ES-I3 (cell line): ENCODE results near the gene FASN.

Experiments used
- H3K36me3 ChIP-seq: 2 replicates; pipeline ENCODE4 v1.6.1; 2013; ENCODE audit warnings: mild to moderate bottlenecking, low read length, control low read depth, moderate library complexity; ENCODE audit not compliant: insufficient read depth
- H3K4me1 ChIP-seq: 2 replicates; pipeline ENCODE4 v1.6.1; 2013; ENCODE audit warnings: mild to moderate bottlenecking, control low read depth, low read length; ENCODE audit not compliant: insufficient read depth
- H3K9ac ChIP-seq: 2 replicates; pipeline ENCODE4 v1.6.1; 2013; ENCODE audit warnings: low read depth, mild to moderate bottlenecking, low read length, moderate library complexity
- H3K9me3 ChIP-seq: 2 replicates; pipeline ENCODE4 v1.6.1; 2013; ENCODE audit warnings: mild to moderate bottlenecking, low read length, moderate library complexity; ENCODE audit not compliant: control insufficient read depth, insufficient read depth

FASN gene

DNA sequence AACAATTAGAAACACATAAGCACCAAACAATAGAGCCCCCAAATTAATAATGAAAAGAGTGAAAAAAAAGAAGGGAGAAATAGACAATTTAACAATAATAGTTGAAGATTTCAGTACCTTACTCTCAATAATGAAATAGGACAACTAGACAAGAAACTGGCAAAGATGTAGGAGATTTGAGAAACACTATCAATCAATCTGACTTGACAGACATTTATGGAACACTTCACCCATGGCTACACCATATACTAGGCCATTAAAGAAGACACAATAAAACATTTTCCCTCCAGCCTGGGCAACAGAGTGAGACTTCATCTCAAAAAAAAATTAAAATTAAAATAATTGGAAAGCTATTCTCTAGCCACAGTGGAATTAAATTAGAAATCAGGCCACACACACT, 27.4 kb downstream of the FASN start:
- no peaks in the 10 kb centered on the region for H3K36me3 ChIP-seq
- H3K9ac ChIP-seq: no peak overlapping the region
- no peaks in the 10 kb centered on the region for H3K4me1 ChIP-seq
- no peaks in the 10 kb centered on the region for H3K9me3 ChIP-seq

DNA sequence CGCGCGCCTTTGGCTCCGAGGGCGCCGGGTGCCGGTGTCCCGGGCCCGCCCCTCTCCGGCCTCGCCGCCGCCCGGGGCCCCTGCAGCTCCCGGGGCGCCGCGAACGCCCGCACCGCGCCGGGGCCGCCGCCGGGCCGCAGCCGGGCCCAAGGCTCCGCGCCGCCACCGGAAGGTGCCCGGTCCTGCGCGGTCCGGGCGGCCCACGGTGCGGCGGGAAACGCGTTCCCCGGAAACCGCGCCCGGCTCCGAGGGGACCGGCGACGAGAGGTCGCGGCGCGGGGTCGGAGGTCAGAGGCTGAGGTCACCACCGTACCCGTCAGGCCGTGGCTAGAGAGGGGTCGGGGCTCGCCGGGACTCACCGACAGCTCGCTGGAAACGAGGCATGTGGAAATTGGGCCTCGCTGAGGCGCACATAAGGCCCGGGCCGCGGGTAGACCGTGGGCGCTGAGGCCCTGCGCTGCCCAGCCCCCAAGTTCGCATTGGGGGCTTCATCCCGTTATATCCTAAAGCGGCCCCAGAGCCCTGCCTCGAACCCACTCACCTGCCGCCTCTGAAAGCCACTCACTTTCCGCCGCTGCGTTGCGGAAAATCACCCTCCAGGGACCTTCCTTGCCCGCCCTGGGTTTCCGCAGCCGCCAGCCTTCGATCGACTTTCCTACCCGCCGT, 32.3 kb downstream of the FASN start, which contains the start of gene DUS1L:
TSS of gene DUS1L (minus strand) at position 167 of the 666 bp plus-strand sequence. CDS start 745 bp downstream, outside the sequence.
- Histone ChIP-seq H3K36me3 (peaks cover 9% of the 10 kb centered on the region; the same call in 1 of the 2 replicates), H3K9me3 (no peaks in the 10 kb centered on the region), H3K9ac (peak within 1 kb of the TSS; percentile 98), H3K4me1 (no peaks in the 10 kb centered on the region)

DNA sequence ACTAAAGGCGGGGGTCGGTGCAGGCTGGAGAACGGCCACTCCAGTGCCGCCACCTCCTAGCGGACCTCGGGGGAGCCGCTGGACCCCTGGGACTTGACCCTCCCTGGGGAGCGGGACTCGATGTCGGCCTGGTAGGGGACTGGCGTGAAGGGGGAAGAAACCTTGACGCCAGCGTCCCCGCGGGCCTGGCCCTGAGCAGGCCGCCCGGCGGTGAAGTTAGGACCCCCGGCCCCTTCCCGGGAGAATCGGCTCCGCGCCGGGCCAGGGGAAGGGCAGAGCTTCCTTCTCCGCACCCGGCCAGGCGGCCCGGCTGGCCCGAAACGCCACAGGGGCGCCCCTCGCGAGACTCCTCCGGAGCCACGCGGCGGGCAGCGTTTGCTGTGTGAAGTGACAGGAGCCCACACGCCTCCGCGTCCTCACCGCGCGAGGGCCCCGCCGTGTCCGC, 32.8 kb downstream of the FASN start:
- Histone ChIP-seq H3K9ac (peak overlapping the region; percentile 87), H3K4me1 (no peaks in the 10 kb centered on the region)

DNA sequence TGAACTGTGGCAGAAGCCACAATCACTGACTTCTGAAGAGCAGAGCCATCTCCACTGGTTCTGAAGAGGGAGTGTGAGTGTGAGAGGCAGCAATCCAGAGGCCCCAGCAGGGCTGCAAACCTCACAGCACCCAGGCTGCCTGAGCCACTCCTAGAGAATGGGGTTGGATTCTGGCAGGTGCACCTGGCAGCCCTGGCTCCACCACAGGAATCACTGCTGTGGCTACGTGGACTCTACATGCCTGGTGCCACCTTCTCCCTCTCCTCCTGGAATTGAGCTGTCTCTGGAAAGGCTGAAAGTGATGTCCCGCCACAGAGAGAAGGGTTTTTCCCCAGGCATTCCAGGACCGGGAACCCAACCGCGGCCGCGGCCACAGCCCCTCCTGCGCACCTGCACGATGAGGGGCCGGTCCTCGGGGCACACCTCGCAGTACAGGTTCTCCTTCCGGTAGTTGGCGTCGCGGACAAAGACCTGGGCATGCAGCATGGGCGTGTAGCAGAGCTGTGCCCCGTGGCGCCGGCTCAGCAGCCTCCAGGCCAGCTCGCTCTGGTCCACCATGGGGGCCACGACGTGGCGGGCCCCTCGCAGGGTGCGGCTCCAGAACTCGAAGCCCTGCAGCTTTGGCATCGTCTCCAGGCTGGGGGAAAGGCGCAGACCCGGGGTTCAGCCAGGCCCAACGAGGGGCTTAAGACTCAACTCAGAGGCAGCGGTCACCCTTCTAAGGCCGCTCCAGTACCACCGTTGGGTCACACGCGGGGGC, 33.4 kb downstream of the FASN start:
- Histone ChIP-seq H3K36me3 (peaks cover 13% of the 10 kb centered on the region; the same call in 1 of the 2 replicates), H3K4me1 (no peaks in the 10 kb centered on the region), H3K9ac (peak overlapping the region; percentile 87), H3K9me3 (no peaks in the 10 kb centered on the region)

More for the DNA sequence above, 32.8 kb downstream of the FASN start:
- peaks cover 11% of the 10 kb centered on the region; the same call in 1 of the 2 replicates for H3K36me3 ChIP-seq
- no peaks in the 10 kb centered on the region for H3K9me3 ChIP-seq

DNA sequence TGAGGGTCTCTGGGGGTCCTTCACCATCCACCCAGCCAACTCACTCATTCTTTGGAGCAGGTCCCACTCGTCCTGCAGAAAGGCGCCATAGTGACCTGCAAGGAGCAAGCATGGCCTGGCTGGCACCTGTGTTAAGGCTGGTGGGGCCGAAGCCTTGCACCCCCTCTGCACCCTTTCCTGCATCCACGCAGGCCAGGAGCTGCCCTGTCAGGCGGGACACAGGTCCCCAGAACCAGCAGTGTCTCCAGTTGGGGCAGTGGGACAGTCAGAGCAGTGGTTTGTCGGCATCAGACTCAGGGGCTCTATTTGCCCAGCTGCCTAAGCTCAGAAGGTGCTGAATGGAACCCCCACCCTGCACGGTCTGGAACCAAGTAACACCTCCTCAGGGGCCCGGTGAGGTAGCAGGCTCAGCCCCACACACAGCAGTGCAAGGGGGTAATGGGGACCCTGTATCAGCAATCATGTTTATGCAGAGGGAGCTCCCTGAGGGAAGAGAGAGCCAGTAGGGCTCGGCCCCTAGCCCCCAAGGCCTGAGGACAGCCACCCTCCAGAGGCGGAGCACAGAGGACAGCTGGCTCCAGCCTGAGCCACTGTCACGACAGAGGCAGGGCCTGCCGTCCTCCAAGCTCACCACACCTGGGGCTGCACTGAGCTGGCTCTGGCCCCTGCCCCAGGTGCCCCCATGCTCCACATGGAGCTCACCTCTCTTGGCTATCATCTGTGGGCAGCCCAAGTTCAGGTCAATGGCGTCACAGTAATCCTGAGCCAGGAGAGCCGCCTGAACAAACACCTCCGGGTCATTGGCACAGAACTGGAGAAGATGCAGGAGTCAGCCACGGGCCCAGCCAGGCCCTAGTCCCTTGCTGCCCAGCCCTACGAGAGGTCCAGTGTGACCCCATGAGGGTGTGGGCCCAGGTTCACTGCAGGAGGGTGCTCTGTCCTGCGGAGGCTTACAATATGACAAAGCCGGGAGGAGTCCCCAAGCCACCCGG, 34.3 kb downstream of the FASN start:
- peaks cover 13% of the 10 kb centered on the region for H3K36me3 ChIP-seq

DNA sequence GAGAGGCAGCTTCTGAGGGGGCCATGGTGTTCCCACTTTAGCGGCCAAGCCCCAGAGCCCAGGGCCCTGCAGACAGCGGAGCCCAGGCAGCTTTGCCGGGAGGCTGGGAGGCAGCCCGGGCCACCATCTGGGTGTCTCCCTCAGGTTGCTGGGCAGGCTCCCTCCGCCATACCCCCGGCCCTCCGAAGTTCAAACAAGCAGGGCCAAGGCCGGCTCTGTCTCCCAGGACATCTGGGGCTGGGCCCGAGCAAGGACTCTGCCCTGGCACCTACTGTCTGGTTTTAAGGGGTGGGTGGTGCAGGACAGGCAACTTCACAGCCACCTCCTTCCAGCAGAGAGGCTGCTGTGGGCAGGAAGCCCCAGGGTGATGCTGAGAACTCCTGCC, 35.1 kb downstream of the FASN start:
- H3K4me1 ChIP-seq: no peaks in the 10 kb centered on the region
- peaks cover 14% of the 10 kb centered on the region for H3K36me3 ChIP-seq

More for the DNA sequence above, 34.3 kb downstream of the FASN start:
- no peak overlapping the region for H3K9ac ChIP-seq
- H3K4me1 ChIP-seq: no peaks in the 10 kb centered on the region
- H3K9me3 ChIP-seq: no peaks in the 10 kb centered on the region

DNA sequence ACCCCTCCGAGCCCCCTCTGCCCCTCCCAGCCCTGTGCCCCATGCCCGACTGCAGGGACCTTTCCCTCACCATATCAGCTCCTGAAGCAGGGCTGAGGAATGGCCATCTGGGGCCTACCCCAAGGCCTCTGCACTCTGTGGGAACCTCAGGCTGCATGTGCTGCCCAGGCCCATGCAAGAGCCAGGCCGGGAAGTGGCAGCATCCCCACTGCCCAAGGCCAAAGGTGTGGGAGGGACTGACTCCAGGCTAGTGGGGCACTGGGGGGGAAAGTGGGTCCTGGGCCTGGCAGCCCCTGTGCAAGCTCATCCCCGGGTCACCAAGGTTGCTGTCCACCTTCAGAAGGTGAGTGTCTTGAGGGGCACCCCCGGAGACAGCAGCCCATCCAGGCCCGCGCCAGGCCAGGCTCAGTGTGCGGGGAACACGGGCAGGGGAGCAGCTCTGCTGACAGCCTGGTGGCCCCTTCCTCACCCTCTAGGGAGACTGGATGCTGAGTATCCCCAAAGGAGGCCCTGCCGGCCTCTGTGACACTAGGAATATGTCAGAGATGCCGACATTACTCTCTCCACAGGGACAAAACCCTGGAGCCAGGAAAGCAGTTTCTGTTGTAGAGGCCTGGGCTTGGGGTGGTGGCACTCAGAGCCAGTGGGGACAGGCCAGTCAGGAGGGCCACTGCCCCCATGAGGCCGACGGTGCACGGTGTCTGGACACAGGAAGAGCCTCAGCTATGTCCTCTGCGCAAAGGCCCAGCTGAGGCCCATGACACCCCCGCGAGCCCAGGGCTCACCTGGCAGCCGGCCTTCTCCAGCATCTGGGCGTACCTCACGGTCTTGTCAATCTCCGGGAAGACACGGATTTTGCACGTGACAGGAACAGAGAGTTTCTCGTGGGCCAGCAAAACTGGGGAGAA, 35.7 kb downstream of the FASN start:
- no peak overlapping the region for H3K9ac ChIP-seq
- H3K4me1 ChIP-seq: no peaks in the 10 kb centered on the region
- H3K36me3 ChIP-seq: peaks cover 17% of the 10 kb centered on the region
- H3K9me3 ChIP-seq: no peaks in the 10 kb centered on the region

More for the DNA sequence above, 35.1 kb downstream of the FASN start:
- Histone ChIP-seq H3K9me3 (no peaks in the 10 kb centered on the region), H3K9ac (no peak overlapping the region)

DNA sequence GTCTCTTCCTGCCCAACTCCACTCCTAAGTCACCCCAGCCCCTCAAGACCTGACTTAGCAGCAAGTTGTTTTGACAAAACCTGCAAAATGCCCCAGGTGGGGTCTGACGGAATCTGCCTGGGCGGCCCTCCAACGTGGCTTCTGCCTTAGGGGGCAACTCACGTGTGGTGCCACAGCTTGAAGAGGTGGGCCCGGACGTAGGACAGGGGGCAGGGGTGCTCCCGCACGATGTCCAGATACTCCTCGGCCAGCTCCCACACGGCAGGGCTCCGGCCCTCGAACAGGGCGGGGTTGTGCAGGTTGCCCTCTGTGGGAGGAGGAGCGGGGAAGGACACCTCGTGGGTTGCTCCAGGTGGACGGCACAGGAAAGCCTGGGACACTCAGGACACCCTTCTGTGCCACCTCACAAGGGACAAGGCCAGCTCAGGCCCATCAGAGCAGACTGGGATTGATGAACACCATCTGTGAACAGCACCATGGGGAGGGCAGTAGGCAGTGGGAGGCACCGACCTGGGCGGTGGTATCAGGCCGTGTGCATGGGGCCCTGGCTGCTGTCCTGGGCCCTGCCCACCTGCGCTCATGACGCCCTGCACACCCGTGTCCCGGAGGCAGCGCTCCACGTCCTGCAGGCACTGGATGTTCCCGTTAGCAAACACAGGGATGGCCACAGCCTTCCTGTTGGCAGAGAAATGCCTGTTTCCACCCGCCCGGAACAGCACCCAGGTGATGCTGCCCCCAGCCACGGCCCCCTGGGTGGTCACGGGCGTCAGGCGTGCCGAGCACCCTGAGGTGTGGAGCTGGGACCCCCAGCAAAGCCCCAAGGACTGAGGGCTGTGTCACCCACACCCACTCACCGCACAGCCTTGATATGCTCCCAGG, 36.8 kb downstream of the FASN start:
- peaks cover 17% of the 10 kb centered on the region for H3K36me3 ChIP-seq
- H3K9ac ChIP-seq: no peak overlapping the region
- no peaks in the 10 kb centered on the region for H3K4me1 ChIP-seq
- no peaks in the 10 kb centered on the region for H3K9me3 ChIP-seq

DNA sequence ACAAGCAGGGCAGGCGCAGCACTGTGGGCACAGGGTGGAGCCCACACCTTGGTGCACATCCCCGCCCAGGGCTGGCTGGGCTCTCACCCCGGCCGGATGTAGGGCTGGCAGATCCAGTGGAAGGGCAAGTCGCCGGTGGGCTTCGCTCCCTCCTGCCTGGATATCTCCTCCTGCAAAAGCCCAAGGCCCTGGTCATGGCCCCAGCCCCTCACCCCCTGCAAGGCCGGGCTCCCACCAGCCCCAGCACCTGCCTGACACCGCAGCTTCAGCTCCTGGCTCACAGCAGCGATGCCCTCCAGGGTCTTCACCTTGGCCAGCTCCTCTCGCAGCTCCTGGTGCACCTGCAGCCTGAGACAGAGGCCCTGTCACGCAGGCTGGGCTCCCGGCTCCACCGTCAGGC, 37.4 kb downstream of the FASN start:
- peaks cover 17% of the 10 kb centered on the region for H3K36me3 ChIP-seq

DNA sequence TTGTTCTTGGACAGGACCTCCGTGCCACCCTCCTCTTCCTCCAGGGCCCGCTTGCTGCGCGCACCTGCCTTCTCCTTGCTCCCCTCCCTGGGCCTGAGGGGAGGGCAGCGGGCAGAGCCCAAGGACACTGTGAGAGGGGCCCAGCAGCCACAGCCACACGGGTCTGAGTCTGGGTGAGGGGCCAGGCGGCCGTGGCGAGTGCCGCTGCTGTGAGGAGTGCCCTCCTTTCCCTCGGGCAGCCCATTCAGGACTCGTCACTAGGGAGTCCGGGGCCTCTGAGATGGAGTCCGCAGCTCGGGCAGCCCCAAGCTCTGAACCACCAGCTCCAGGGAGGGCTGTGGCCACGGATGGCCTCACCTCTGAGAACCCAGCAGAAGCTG, 38.0 kb downstream of the FASN start:
- H3K9ac ChIP-seq: no peak overlapping the region
- H3K9me3 ChIP-seq: no peaks in the 10 kb centered on the region
- H3K4me1 ChIP-seq: no peaks in the 10 kb centered on the region
- peaks cover 17% of the 10 kb centered on the region for H3K36me3 ChIP-seq

More for the DNA sequence above, 37.4 kb downstream of the FASN start:
- Histone ChIP-seq H3K4me1 (no peaks in the 10 kb centered on the region), H3K9ac (no peak overlapping the region), H3K9me3 (no peaks in the 10 kb centered on the region)

DNA sequence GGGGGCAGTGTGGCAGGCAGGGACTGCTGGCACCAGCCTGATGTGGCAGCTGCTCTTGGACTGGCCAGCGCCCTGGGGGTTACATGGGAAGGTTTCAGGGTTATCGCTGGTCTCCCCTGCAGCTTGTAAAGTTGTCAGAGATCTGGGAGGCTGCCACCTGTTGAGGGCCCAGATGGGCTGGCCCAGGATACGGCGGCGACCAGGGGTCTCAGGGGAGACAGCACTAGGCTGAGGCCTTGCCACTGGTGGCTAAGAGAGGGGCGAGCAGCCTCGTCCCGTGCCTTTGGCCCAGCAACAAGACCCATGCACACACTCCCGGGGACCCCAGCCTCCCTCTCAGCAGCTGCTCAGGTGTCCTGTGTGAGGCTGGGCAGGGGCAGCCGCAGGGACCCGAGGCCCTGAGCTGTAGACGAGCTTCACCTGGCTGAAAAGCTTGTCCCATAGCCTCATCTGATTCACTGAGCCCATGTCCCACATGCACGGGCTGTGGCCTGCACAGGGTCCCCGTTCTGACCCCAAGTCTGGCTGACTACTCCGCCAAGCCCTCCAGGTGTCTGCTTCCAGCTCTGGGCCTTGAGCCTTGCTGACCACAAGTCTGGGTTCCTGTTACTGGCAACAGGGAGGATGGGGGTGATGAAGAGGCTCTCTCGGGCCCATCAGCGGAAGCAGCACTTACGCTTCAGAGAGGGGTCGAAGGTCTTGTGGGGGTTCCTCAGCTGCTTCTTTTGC, 38.6 kb downstream of the FASN start:
- Histone ChIP-seq H3K36me3 (peaks cover 20% of the 10 kb centered on the region), H3K4me1 (no peaks in the 10 kb centered on the region), H3K9me3 (no peaks in the 10 kb centered on the region), H3K9ac (no peak overlapping the region)

DNA sequence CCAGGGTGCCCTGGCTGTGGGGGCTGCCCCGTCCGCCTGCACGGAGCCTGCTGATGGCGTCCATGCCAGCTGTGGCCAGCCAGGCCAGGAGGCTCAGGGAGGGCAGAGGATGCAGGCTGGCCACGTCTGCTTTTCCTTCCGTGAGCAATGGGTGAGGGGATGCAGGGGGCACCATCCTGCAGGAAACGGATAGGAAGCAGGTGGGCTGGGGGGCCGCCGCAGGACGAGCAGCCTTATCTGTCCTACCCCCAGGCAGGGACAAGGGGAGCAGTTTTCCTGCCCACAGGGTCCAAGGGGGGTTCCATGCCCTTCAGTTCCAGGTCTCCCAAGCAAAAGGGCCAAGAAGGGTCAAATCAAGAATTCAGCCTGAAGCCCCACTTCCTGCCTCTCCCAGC, 39.2 kb downstream of the FASN start:
- peaks cover 20% of the 10 kb centered on the region for H3K36me3 ChIP-seq
- H3K4me1 ChIP-seq: no peaks in the 10 kb centered on the region
- no peaks in the 10 kb centered on the region for H3K9me3 ChIP-seq
- no peak overlapping the region for H3K9ac ChIP-seq
